ENCODE data around the gene LDB3.

DNA sequence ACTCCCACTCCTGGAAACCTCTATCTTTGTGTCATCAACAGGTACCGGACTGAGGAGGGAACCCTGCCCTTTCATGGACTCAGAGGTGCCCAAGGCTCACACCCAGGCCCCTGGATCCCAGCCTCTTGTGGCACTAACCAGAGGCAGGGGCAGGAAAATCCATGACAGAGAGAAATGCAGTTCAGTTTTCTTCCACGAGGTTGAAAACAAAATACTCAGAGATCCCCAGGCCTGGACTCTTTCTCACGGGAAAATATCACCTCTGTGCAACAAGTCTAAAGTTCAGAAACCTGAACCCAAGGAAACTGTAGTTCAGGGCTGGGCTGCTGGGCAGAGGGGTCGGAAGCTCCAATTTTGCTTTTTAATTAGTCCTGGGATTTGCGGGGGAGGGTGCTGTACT, 35.4 kb upstream of the LDB3 start:
- TF ChIP-seq SP1 (IDR thresholded peaks at IDR 0.05) (no peak), NFRKB (IDR thresholded peaks at IDR 0.05) (no peak), ARNT (IDR thresholded peaks at IDR 0.05) (no peak), BHLHE40 (IDR thresholded peaks at IDR 0.05; ENCODE audit: borderline replicate concordance) (no peak), TARDBP (IDR thresholded peaks at IDR 0.05) (no peak), FOXM1 (IDR thresholded peaks at IDR 0.05; ENCODE audit: borderline replicate concordance) (no peak), SUZ12 (IDR thresholded peaks at IDR 0.05) (no peak), FOXK2 (IDR thresholded peaks at IDR 0.05) (no peak)
- TF ChIP-seq, protein P1, sequence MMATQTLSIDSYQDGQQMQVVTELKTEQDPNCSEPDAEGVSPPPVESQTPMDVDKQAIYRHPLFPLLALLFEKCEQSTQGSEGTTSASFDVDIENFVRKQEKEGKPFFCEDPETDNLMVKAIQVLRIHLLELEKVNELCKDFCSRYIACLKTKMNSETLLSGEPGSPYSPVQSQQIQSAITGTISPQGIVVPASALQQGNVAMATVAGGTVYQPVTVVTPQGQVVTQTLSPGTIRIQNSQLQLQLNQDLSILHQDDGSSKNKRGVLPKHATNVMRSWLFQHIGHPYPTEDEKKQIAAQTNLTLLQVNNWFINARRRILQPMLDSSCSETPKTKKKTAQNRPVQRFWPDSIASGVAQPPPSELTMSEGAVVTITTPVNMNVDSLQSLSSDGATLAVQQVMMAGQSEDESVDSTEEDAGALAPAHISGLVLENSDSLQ (IDR thresholded peaks at IDR 0.05): no peak

Data from HEK293T (cell line).